GM12891 (cell line): Measurements from ENCODE around the gene IQCN.
"Not testable (repeated sequence)": the region's sequence is repeated elsewhere in the genome, so short reads cannot be mapped to it uniquely, and the experiment has no call there.

ENCODE experiments used
- POLR2AphosphoS5 ChIP-seq: IDR thresholded peaks from 2 replicates; pipeline ENCODE4 v1.6.1; 2011; ENCODE audit warnings: low read depth, low read length, control low read depth
- TAF1 ChIP-seq: IDR thresholded peaks from 2 replicates; pipeline ENCODE4 v1.6.1; 2011; ENCODE audit warnings: low read depth, low read length, control low read depth

- not testable (repeated sequence) for TF ChIP-seq TAF1, POLR2AphosphoS5
Observed at GRCh38 chr19:18209912-18210311, 64.3 kb downstream of the IQCN start.
